ENCODE results near the gene CARD18.

CARD18 gene

DNA sequence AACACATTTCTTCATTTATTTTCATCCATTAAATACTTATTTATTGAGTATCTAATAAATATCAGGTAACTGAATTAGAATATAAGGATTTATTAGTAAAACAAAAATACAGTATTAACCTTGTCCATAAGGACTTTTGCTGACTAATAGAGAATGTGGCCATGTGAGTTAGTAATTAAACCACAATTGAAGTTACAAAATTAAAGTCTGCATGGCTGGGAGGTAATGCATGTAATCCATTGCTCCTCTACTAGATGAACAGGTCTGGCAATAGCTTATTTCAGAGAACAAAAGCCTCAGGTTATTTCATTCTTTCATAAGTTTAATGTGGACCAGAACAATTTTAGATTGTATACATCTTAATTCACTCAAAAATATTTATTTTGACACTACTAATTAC is 9.9 kb upstream of the CARD18 start:
- H3K27ac ChIP-seq (ENCODE audit: extremely low read depth, low read depth, low read length): no peak overlapping the region
- POLR2A ChIA-PET: no interaction called here
- no peaks in the 10 kb centered on the region for H3K4me1 ChIP-seq (ENCODE audit: control insufficient read depth, insufficient read depth, low read length)
- CTCF ChIA-PET: no interaction called here
- no peaks in the 10 kb centered on the region for H3K36me3 ChIP-seq (ENCODE audit: control insufficient read depth in 2 of 2, insufficient read depth in 1 of 2, low read length in 2 of 2)
- no peak for TF ChIP-seq ZNF302 (tag by site-specific recombination; IDR thresholded peaks at IDR 0.05; ENCODE audit: low read depth)
- no peak overlapping the region for H3K4me3 ChIP-seq (ENCODE audit: low read depth, low read length)
- H3K9me3 ChIP-seq (ENCODE audit: control insufficient read depth, insufficient read depth, low read depth, low read length): no peaks in the 10 kb centered on the region

GRCh38 chr11:105148241-105148640 is 8.7 kb upstream of the CARD18 start:
- POLR2A ChIA-PET: no interaction called here
- Histone ChIP-seq H3K36me3 (ENCODE audit: control insufficient read depth in 2 of 2, insufficient read depth in 1 of 2, low read length in 2 of 2) (no peaks in the 10 kb centered on the region), H3K9me3 (ENCODE audit: control insufficient read depth, insufficient read depth, low read depth, low read length) (no peaks in the 10 kb centered on the region), H3K4me3 (ENCODE audit: low read depth, low read length) (no peak overlapping the region), H3K4me1 (ENCODE audit: control insufficient read depth, insufficient read depth, low read length) (no peaks in the 10 kb centered on the region), H3K27ac (ENCODE audit: extremely low read depth, low read depth, low read length) (no peak overlapping the region)
- CTCF ChIA-PET: no interaction called here
- TF ChIP-seq, protein P1, sequence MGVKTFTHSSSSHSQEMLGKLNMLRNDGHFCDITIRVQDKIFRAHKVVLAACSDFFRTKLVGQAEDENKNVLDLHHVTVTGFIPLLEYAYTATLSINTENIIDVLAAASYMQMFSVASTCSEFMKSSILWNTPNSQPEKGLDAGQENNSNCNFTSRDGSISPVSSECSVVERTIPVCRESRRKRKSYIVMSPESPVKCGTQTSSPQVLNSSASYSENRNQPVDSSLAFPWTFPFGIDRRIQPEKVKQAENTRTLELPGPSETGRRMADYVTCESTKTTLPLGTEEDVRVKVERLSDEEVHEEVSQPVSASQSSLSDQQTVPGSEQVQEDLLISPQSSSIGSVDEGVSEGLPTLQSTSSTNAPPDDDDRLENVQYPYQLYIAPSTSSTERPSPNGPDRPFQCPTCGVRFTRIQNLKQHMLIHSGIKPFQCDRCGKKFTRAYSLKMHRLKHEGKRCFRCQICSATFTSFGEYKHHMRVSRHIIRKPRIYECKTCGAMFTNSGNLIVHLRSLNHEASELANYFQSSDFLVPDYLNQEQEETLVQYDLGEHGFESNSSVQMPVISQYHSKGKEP (tag by site-specific recombination; IDR thresholded peaks at IDR 0.05): no peak
- TF ChIP-seq ZNF654 (tag by site-specific recombination; IDR thresholded peaks at IDR 0.05; ENCODE audit: low read depth): no peak

DNA sequence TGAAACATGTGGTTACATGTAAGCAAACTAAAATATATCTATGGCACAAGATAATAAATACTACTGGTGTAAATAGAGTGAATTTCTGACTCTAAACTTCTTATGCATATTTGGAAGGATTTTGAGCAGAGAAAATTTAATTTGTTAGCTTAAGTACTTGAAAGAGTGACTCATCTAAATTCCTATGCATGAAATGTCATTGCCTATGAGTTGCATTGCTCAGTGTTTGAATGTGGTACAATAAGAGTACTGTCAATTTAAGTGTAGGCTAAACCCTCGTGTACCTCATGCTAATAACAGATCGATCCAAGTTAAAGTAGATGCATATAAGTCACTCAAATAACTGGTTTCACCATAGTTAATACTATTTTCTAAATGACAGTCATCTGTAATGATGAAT is 5.3 kb upstream of the CARD18 start:
- H3K9me3 ChIP-seq (ENCODE audit: control insufficient read depth, insufficient read depth, low read depth, low read length): no peaks in the 10 kb centered on the region
- no peaks in the 10 kb centered on the region for H3K36me3 ChIP-seq (ENCODE audit: control insufficient read depth in 2 of 2, insufficient read depth in 1 of 2, low read length in 2 of 2)
- TF ChIP-seq ZNF138 (tag by site-specific recombination; IDR thresholded peaks at IDR 0.05; ENCODE audit: borderline replicate concordance) (no peak), ZNF19 (tag by site-specific recombination; IDR thresholded peaks at IDR 0.05; ENCODE audit: low read depth) (no peak), ZNF48 (tag by site-specific recombination; IDR thresholded peaks at IDR 0.05) (no peak)
- TF ChIP-seq, protein P2, sequence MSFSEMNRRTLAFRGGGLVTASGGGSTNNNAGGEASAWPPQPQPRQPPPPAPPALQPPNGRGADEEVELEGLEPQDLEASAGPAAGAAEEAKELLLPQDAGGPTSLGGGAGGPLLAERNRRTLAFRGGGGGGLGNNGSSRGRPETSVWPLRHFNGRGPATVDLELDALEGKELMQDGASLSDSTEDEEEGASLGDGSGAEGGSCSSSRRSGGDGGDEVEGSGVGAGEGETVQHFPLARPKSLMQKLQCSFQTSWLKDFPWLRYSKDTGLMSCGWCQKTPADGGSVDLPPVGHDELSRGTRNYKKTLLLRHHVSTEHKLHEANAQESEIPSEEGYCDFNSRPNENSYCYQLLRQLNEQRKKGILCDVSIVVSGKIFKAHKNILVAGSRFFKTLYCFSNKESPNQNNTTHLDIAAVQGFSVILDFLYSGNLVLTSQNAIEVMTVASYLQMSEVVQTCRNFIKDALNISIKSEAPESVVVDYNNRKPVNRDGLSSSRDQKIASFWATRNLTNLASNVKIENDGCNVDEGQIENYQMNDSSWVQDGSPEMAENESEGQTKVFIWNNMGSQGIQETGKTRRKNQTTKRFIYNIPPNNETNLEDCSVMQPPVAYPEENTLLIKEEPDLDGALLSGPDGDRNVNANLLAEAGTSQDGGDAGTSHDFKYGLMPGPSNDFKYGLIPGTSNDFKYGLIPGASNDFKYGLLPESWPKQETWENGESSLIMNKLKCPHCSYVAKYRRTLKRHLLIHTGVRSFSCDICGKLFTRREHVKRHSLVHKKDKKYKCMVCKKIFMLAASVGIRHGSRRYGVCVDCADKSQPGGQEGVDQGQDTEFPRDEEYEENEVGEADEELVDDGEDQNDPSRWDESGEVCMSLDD (tag by site-specific recombination; IDR thresholded peaks at IDR 0.05): no peak
- CTCF ChIA-PET: interaction anchor here (1.5 kb wide), 1 partner anchor 718 kb away, joined by 5 read pairs; no protein-coding TSS in a partner anchor
- no peaks in the 10 kb centered on the region for H3K4me1 ChIP-seq (ENCODE audit: control insufficient read depth, insufficient read depth, low read length)
- no peak overlapping the region for H3K4me3 ChIP-seq (ENCODE audit: low read depth, low read length)
- no peak overlapping the region for H3K27ac ChIP-seq (ENCODE audit: extremely low read depth, low read depth, low read length)
- POLR2A ChIA-PET: no interaction called here

- H3K4me3 ChIP-seq (ENCODE audit: low read depth, low read length): no peak overlapping the region
- no peak overlapping the region for H3K27ac ChIP-seq (ENCODE audit: extremely low read depth, low read depth, low read length)
- no peaks in the 10 kb centered on the region for H3K9me3 ChIP-seq (ENCODE audit: control insufficient read depth, insufficient read depth, low read depth, low read length)
- H3K4me1 ChIP-seq (ENCODE audit: control insufficient read depth, insufficient read depth, low read length): no peaks in the 10 kb centered on the region
- ChIA-PET CTCF (no interaction called here), POLR2A (no interaction called here)
- no peaks in the 10 kb centered on the region for H3K36me3 ChIP-seq (ENCODE audit: control insufficient read depth in 2 of 2, insufficient read depth in 1 of 2, low read length in 2 of 2)
- TF ChIP-seq ZNF157 (tag by site-specific recombination; IDR thresholded peaks at IDR 0.05) (no peak), ZNF184 (tag by site-specific recombination; IDR thresholded peaks at IDR 0.05) (no peak)
- TF ChIP-seq, protein P3, sequence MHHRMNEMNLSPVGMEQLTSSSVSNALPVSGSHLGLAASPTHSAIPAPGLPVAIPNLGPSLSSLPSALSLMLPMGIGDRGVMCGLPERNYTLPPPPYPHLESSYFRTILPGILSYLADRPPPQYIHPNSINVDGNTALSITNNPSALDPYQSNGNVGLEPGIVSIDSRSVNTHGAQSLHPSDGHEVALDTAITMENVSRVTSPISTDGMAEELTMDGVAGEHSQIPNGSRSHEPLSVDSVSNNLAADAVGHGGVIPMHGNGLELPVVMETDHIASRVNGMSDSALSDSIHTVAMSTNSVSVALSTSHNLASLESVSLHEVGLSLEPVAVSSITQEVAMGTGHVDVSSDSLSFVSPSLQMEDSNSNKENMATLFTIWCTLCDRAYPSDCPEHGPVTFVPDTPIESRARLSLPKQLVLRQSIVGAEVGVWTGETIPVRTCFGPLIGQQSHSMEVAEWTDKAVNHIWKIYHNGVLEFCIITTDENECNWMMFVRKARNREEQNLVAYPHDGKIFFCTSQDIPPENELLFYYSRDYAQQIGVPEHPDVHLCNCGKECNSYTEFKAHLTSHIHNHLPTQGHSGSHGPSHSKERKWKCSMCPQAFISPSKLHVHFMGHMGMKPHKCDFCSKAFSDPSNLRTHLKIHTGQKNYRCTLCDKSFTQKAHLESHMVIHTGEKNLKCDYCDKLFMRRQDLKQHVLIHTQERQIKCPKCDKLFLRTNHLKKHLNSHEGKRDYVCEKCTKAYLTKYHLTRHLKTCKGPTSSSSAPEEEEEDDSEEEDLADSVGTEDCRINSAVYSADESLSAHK (tag by site-specific recombination; IDR thresholded peaks at IDR 0.05): no peak
These were observed 2.6 kb upstream of the CARD18 start for GRCh38 chr11:105142167-105142566.

Measured in HEK293 (cell line).